ENCODE data around the gene NCOA6. TPM values are rescaled to one million over a fixed set of nuclear protein-coding genes. Genes with fewer than 3 reads are reported as not detected.

NCOA6 gene
- total RNA-seq, result 9.9 and 12.7 TPM in 2 replicates

GRCh38 chr20:34825530-34826362, at the start of gene NCOA6:
TSS of gene NCOA6 (minus strand) at chr20:34825651. CDS start at chr20:34782355, 43,296 bp downstream.

GRCh38 chr20:34872622-34873224, 47.3 kb upstream of the NCOA6 start, which contains the start of gene GGT7:
TSS of gene GGT7 (minus strand) at chr20:34872856. CDS start at chr20:34872815, 41 bp downstream.

GRCh38 chr20:34704177-34705007, 121.1 kb downstream of the NCOA6 start, which contains the start of gene TP53INP2:
TSS of gene TP53INP2 (plus strand) at chr20:34704344. CDS start at chr20:34708740, 4,396 bp downstream.

GRCh38 chr20:34676642-34677373, 148.6 kb downstream of the NCOA6 start, which contains the start of gene PIGU:
TSS of gene PIGU (minus strand) at chr20:34677092. CDS start at chr20:34677085, 7 bp downstream.

Other genes starting within 250 kb of the NCOA6 start
- 14.7 and 20.7 TPM in 2 replicates for gene PIGU, start 148.6 kb downstream of the NCOA6 start, total RNA-seq
- gene TP53INP2, start 121.3 kb downstream of the NCOA6 start, total RNA-seq, result 6.4 and 19.5 TPM in 2 replicates
- 5.9 and 17.6 TPM in 2 replicates for gene GGT7, start 47.2 kb upstream of the NCOA6 start, total RNA-seq
- 35.4 and 71.7 TPM in 2 replicates for gene ACSS2, start 51.0 kb upstream of the NCOA6 start, total RNA-seq
- gene GSS, start 130.2 kb upstream of the NCOA6 start, total RNA-seq, result 64.4 and 71.9 TPM in 2 replicates
- under 0.01 and 0.76 TPM in 2 replicates for gene MYH7B, start 130.2 kb upstream of the NCOA6 start, total RNA-seq